UCSD-AML1 (cell line): Measurements from ENCODE around the gene SENP1.

Experiments used
- DNase-seq: peaks from one replicate; lab custom pipeline; 2025; ENCODE audit not compliant: unreplicated experiment; lab: John Stamatoyannopoulos, UW

The SENP1 gene

DNA sequence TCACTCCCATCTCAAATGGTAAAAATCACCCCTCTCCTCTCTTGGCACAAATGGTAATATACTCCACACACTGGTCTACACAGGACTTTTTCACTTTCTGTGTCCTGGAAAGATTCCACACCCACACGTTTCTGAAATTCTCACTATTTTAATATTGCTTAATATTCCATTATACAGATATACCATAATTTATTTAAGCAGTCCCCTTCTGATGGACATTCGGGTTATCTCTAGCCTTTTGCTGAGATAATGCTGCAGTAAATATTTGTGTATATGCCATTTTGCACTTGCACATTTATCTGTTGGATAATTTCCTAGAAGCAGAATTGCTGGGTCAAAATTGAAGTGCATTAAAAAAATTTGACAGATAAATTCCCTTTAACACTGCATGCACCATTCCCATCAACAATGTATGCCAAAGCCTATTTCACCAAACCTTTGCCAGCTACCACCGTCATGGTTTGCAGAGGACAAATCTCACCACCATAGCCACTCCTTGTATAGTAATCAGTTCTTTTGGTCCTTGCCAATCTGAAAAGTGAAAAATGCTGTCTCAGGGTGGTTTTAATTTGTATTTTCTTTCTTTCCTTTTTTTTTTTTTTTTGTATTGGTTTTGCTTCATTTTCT, 86.1 kb downstream of the SENP1 start:
- DNase-seq, result no peak

DNA sequence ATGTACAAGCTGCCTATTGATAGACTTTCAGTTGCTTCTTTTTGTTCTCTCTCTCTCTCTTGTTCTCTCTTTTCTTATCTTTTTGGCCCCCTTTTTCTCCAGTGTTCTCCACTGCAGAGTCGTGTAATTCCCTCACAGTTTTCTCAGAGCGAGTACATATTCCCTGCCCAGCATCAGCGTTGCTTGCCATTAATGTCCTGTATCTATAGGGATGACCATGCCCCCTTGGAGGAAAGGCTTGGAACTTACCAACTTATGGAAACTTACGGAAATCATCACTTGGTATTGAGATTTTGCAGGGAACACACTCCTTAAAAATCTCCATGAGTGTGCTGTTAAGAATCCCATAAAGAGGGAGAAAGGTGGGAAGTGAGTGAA, 87.3 kb downstream of the SENP1 start:
- DNase-seq, result no peak

- no peak for DNase-seq
These were observed 87.8 kb downstream of the SENP1 start for GRCh38 chr12:48017921-48018617.

- DNase-seq, result no peak
These were observed 88.4 kb downstream of the SENP1 start for GRCh38 chr12:48017496-48017895.

DNA sequence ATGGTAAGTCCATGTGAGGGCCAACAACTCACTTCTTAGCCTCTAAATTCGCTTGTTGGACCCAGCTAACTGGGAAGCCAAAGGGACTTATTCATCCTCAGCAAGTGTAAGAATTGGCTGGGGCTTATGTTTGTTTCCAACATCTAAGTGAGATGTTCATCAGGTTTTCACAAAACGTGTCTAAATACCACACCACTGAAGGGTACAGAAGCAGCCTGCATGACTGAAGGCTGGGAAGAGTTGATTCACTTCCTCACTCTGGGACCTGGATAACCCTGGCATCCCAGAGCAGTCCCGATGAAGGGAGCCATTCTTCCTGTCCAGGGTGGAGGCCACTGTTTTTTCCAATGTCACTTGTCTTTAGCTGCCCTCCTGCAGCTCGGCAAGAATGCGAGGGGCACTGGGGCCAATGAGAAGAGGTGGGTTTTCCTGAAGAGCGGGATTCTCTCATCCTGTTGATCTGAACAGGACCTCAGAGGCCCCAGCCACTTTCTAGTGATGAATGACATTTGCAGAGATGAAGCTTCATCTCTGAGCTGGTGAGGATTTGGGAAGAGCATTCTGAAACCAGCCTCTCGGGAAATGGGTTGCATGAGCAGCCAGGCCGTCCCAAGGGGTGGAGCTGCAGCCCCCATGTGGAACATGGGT, 89.4 kb downstream of the SENP1 start:
- DNase-seq, result no peak

- DNase-seq, result no peak
These were observed 89.9 kb downstream of the SENP1 start for GRCh38 chr12:48015954-48016353.

DNA sequence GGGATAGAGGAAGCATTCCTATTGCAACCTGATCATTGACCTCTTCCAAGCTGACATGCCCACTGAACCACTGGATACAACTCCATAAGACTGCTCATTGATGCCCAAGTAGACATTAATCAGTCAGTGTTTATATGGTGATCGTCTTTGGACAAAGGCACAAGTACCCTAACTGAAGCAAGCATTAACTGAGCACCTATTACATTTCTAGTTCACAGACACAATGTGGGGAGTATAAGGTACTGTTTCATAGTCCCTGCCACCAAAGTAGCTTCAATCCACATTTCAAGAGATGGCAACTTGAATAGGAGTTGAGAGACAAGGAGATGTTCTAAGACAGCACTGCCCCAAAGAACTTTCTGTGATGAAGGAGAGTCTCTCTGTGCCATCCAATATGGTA, 90.8 kb downstream of the SENP1 start:
- no peak for DNase-seq

DNA sequence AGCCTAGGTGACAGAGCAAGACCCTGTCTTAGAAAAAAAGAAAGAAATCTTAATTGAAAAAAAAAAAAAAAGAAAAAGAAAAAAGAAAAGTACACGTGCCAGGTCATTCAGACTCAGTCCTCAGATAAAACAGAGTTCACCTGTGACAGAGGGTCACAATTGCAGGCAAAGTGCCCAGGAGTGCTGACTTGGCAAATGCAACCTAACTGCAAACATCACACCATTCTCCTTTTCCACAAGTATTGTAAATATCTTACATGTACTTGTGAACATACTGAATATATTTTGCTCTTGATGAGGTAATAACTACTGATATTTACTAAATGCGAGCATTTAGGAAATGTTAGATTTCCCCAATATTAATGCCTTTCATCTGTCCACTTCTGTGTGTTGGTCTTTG, 92.6 kb downstream of the SENP1 start:
- DNase-seq, result no peak

- DNase-seq, result no peak
These were observed 93.8 kb downstream of the SENP1 start for GRCh38 chr12:48012070-48012469.

DNA sequence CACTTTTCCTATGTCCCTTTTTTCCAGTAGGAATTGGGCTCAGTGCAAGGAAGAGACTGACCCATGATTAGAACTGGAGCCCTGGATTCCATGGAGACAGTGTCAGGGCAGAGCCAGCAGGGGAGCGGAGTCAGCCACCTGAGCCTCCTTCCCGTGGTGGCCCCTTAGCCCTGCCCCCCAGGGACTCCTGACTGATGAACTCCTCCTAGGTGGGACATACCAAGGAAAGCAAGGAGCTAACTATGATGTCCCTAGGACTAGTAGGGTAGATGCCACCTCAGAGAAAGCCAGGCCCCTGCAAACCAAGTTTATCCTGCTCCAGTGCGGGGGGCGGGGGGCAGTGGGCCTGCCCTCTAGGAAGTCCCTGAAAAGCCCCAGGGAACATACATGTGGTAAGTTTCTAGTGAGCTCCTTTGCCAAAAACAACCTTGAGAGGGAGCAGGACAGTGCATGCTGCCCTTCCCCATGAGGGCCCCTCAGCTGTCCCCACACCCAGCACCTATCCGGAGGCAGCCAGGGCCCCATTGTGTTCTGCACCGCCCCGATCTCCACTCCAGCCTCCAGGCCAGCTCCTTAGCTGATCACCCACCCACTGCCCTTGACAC, 95.4 kb downstream of the SENP1 start:
- DNase-seq, result no peak

DNA sequence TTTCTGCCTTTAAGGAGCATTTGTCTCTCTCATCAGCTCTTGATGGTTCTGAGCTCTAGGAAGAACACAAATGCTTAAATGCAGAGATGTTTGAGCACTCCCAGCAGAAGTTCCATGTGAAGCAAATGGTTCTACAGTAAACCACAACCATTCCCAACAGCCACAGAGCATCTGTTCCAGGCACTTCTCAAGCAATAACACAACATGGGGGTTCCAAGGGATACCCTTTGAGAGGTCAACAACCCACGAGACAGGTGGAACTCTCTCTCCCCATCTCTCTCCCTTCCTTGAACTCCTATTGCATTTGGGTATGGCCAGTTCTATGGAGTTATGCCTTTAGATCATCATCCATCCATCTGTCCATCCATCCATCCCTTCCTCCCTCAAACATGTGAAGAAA, 96.4 kb downstream of the SENP1 start:
- DNase-seq, result no peak

GRCh38 chr12:48008950-48009349, 96.9 kb downstream of the SENP1 start:
- DNase-seq, result no peak

DNA sequence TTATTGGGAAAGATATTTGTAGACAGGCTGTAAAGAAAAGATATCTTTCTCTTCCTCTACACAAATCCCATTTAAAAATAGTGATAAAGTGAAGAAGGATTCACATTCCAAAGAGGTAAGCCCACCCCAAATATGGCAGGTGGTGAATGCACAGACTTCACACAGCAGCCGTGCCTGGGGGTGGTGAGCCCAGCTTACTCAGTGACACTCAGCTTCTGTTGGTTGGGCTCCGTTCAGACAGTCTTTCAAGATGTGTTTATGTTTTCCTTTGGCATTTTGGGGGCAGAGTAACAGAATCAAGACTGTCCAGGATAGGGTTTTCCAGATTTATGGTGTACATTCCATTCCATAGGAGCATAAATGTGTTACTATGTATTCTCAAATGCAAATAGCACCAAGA, 97.5 kb downstream of the SENP1 start:
- no peak for DNase-seq

- no peak for DNase-seq
These were observed 98.7 kb downstream of the SENP1 start for GRCh38 chr12:48007206-48007605.

- no peak for DNase-seq
These were observed 100.2 kb downstream of the SENP1 start for GRCh38 chr12:48005750-48006021.

DNA sequence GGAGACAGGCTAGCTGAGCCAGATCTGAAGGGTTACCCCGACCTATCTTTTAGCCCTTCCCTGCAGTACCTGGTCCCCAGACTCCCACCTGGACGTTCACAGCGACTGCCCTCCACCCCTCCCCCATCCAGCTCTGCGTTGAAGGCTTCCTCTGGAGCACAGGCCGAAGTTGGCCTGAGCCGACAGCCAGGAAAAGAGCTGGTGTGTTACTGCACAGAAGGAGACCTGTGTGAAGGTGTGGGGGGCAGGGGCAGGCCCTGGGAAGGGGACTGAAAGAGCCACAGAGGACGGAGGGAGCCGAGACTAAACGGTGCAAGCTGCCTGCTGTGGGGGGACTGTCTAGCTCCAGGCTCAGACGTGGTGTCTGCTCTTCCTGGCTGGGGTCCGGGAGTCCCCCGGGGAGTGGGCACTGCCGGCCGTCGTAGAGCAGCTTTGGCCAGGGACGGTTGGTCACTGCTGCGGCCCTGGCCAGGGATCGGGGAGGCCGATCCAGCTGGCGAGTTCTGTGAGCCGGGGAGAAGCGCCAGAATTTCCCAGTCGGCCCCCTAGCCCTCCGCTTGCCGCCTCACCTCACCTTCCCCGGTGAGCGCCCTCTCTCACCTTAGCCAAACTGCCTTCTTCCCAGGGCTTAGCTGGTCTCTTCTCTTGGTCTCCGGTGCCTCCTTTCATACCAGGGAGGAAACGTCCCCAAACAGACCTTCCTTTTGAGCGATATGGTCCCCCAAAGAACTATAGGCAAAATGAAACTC, 100.7 kb downstream of the SENP1 start:
- DNase-seq, result no peak

GRCh38 chr12:48004053-48004941, 101.6 kb downstream of the SENP1 start, which contains the start of gene COL2A1:
TSS of gene COL2A1 (minus strand) at chr12:48004476. CDS start at chr12:48004321, 155 bp downstream.
- DNase-seq, result peak; percentile 27

DNA sequence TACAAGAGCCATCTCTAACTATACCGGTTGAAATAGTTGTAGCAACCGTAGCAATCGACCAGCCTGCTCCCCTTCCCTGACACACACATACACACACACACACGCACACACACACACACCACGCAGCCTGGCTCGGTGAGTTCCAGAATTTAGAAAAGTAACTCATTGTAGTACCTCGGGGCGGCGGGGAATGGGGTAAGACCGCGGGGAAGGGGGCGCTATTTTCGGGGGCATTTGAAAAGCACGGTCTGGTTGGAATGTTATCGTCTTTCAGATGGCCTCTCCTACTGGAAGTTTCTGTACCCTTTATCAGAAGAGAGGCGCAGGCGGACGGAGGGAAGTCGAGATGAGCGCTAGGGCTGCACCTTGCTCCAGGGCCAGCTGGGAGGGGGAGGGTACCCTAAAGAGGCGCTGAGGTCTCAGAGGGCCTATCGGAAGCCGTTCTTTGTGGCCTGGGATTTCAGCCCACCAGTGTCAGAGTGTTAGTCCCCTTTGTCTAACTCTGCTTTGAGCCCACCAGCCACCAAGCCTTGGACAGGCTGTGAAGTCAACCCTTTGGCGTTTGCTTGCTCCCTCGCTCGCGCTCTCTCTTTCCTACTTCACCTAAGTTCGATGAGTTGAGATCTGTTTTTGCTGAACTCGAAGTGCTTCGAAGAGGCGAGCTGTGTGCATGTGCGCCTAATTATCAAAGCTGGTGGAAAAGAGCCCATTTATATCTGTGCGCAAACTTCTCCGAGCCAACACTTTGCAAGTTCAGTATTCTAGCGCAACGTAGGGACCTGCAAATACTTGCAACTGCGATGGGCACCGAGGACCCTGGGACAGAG, 102.4 kb downstream of the SENP1 start:
- DNase-seq, result no peak

GRCh38 chr12:48002773-48003218, 103.1 kb downstream of the SENP1 start:
- no peak for DNase-seq

DNA sequence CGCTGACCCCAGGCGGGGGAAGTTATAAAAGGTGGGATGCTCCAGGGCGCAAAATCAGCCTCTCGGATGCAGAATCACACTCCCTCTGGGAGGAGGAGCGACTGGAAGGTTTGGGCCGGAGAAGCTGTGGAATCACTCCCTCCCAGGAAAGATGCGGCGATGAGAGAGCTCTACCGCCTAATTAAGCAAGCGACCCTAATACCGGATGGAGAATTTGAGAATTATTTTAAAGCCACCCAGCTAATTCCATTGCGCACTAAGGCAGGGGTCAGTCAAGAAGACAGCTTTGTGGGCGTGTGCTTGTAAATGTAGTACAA, 103.5 kb downstream of the SENP1 start:
- no peak for DNase-seq
